ENCODE results near the gene RYR1.

Gene RYR1

GRCh38 chr19:38506375-38506722 is 72.9 kb downstream of the RYR1 start:
- DNase-seq (ENCODE audit: low read depth), result no peak
- no peak for TF ChIP-seq MAX (IDR thresholded peaks at IDR 0.05; ENCODE audit: low read depth, low read length)
- TF ChIP-seq POLR2A (IDR thresholded peaks at IDR 0.05; ENCODE audit: extremely low read depth, insufficient read length), result no peak
- no peak for TF ChIP-seq CTCF (IDR thresholded peaks at IDR 0.05; ENCODE audit: low read depth, low read length)
- TF ChIP-seq MYC (IDR thresholded peaks at IDR 0.05; ENCODE audit: low read depth, low read length), result no peak
- H3K4me3 ChIP-seq (ENCODE audit: low read depth, low read length), result no peak overlapping the region

- TF ChIP-seq POLR2A (IDR thresholded peaks at IDR 0.05; ENCODE audit: extremely low read depth, insufficient read length), result peak; percentile 36
- TF ChIP-seq MAX (IDR thresholded peaks at IDR 0.05; ENCODE audit: low read depth, low read length), result peak; percentile 77
- no peak for TF ChIP-seq CTCF (IDR thresholded peaks at IDR 0.05; ENCODE audit: low read depth, low read length)
- no peak overlapping the region for H3K4me3 ChIP-seq (ENCODE audit: low read depth, low read length)
- peak; percentile 87 for DNase-seq (ENCODE audit: low read depth)
Measured at GRCh38 chr19:38506723-38507550, 73.4 kb downstream of the RYR1 start.

- DNase-seq (ENCODE audit: low read depth), result no peak
- TF ChIP-seq POLR2A (IDR thresholded peaks at IDR 0.05; ENCODE audit: extremely low read depth, insufficient read length) (no peak), CTCF (IDR thresholded peaks at IDR 0.05; ENCODE audit: low read depth, low read length) (no peak), MYC (IDR thresholded peaks at IDR 0.05; ENCODE audit: low read depth, low read length) (no peak), MAX (IDR thresholded peaks at IDR 0.05; ENCODE audit: low read depth, low read length) (no peak)
- no peak overlapping the region for H3K4me3 ChIP-seq (ENCODE audit: low read depth, low read length)
Measured at GRCh38 chr19:38507551-38508127, 74.1 kb downstream of the RYR1 start.

- no peak for TF ChIP-seq POLR2A (IDR thresholded peaks at IDR 0.05; ENCODE audit: extremely low read depth, insufficient read length)
- no peak for TF ChIP-seq MAX (IDR thresholded peaks at IDR 0.05; ENCODE audit: low read depth, low read length)
- TF ChIP-seq MYC (IDR thresholded peaks at IDR 0.05; ENCODE audit: low read depth, low read length), result no peak
- no peak for TF ChIP-seq CTCF (IDR thresholded peaks at IDR 0.05; ENCODE audit: low read depth, low read length)
- DNase-seq (ENCODE audit: low read depth), result no peak
- H3K4me3 ChIP-seq (ENCODE audit: low read depth, low read length), result no peak overlapping the region
Measured at GRCh38 chr19:38508507-38508906, 75.0 kb downstream of the RYR1 start.

GRCh38 chr19:38509027-38509426 is 75.5 kb downstream of the RYR1 start:
- H3K4me3 ChIP-seq (ENCODE audit: low read depth, low read length), result no peak overlapping the region
- no peak for TF ChIP-seq CTCF (IDR thresholded peaks at IDR 0.05; ENCODE audit: low read depth, low read length)

More at GRCh38 chr19:38509027-38509426, 75.5 kb downstream of the RYR1 start:
- DNase-seq (ENCODE audit: low read depth), result no peak
